Measurements from ENCODE around the gene MXD1. TPM values are rescaled to one million over a fixed set of nuclear protein-coding genes. Genes with fewer than 3 reads are reported as not detected.

MXD1 gene
- polyA plus RNA-seq (7.8 to 15.9 TPM (median 14.6 TPM) in 3 replicates), polyA minus RNA-seq (12.2 to 18.0 TPM (median 13.0 TPM) in 3 replicates)
- polyA plus RNA-seq (2011; ENCODE audit: low read depth): 93.2 TPM
- polyA plus RNA-seq (2011; cell fraction: cytosol; rRNA removed): 5.9 and 11.0 TPM in 2 replicates
- polyA plus RNA-seq (2011; cell fraction: nucleus; rRNA removed): 24.3 and 31.4 TPM in 2 replicates
- 4.0 and 29.3 TPM in 2 replicates for polyA plus RNA-seq (2012; ENCODE audit: low replicate concordance)
- 7.7 TPM for polyA minus RNA-seq (2011; cell fraction: cytosol; rRNA and poly(A)+ RNA removed)
- 14.7 and 20.2 TPM in 2 replicates for polyA minus RNA-seq (2011; cell fraction: nucleus; rRNA and poly(A)+ RNA removed)

GRCh38 chr2:69914950-69915945, at the start of gene MXD1:
Gene MXD1 (plus strand): TSS chr2:69915109. CDS start chr2:69915331, 222 bp downstream.
- Histone ChIP-seq H3K4me2 (ENCODE audit: control insufficient read depth, extremely low read depth, insufficient read depth, low read depth, low read length) (peak within 1 kb of the TSS; percentile 74), H2AFZ (ENCODE audit: control insufficient read depth, low read length) (peak within 1 kb of the TSS; percentile 39), H3K9me1 (ENCODE audit: control insufficient read depth, extremely low read depth, insufficient read depth, low read length) (no peaks in the 10 kb centered on the region), H3K9me3 (ENCODE audit: control insufficient read depth, low read depth, low read length) (no peaks in the 10 kb centered on the region), H3K27me3 (ENCODE audit: control insufficient read depth, extremely low read depth, insufficient read depth, low read length) (no peaks in the 10 kb centered on the region), H4K20me1 (ENCODE audit: control insufficient read depth, extremely low read depth, insufficient read depth, low read length) (no peaks in the 10 kb centered on the region), H3K4me3 (ENCODE audit: control insufficient read depth in 2 of 3, extremely low read depth in 1 of 3, insufficient read depth in 2 of 3, low read depth in 1 of 3, low read length in 3 of 3) (peak within 1 kb of the TSS; percentile 74 to 94 (median 77)), H3K9ac (ENCODE audit: control insufficient read depth, extremely low read depth, insufficient read depth, low read length) (peak within 1 kb of the TSS; percentile 93), H3K4me1 (ENCODE audit: control insufficient read depth, extremely low read depth, insufficient read depth, low read length) (peaks cover 22% of the 10 kb centered on the region), H3K27ac (ENCODE audit: control insufficient read depth, insufficient read depth, low read length) (peak within 1 kb of the TSS; percentile 90), H3K36me3 (ENCODE audit: control insufficient read depth in 2 of 2, extremely low read depth in 1 of 2, insufficient read depth in 2 of 2, low read length in 2 of 2) (peaks cover 5 to 12% of the 10 kb centered on the region in 2 experiments), H3K79me2 (ENCODE audit: control insufficient read depth, insufficient read depth, low read length) (peaks cover 8% of the 10 kb centered on the region)
- dilution Hi-C loops (cut with MboI; ENCODE audit: extremely low pct_ligation_motif_present, low sequenced_read_pairs): no loop called here
- no peak for DNase-seq (ENCODE audit: low read depth, low spot score)
- FAIRE-seq: no peak
- TF ChIP-seq, protein P1, sequence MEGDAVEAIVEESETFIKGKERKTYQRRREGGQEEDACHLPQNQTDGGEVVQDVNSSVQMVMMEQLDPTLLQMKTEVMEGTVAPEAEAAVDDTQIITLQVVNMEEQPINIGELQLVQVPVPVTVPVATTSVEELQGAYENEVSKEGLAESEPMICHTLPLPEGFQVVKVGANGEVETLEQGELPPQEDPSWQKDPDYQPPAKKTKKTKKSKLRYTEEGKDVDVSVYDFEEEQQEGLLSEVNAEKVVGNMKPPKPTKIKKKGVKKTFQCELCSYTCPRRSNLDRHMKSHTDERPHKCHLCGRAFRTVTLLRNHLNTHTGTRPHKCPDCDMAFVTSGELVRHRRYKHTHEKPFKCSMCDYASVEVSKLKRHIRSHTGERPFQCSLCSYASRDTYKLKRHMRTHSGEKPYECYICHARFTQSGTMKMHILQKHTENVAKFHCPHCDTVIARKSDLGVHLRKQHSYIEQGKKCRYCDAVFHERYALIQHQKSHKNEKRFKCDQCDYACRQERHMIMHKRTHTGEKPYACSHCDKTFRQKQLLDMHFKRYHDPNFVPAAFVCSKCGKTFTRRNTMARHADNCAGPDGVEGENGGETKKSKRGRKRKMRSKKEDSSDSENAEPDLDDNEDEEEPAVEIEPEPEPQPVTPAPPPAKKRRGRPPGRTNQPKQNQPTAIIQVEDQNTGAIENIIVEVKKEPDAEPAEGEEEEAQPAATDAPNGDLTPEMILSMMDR (optimal IDR thresholded peaks at IDR 0.05 in 1 of 3, IDR thresholded peaks at IDR 0.05 in 1 of 3, conservative IDR thresholded peaks at IDR 0.05 in 1 of 3; ENCODE audit: extremely low read depth in 1 of 3, insufficient read depth in 2 of 3, low read length in 3 of 3): no peak
- no peak for TF ChIP-seq EZH2 (IDR thresholded peaks at IDR 0.05; ENCODE audit: low read length)

- no peaks in the 10 kb centered on the region for H3K27me3 ChIP-seq (ENCODE audit: control insufficient read depth, extremely low read depth, insufficient read depth, low read length)
- H3K36me3 ChIP-seq (ENCODE audit: control insufficient read depth in 2 of 2, extremely low read depth in 1 of 2, insufficient read depth in 2 of 2, low read length in 2 of 2): no peaks in the 10 kb centered on the region
- dilution Hi-C loops (cut with MboI; ENCODE audit: extremely low pct_ligation_motif_present, low sequenced_read_pairs): no loop called here
- no peak for TF ChIP-seq EZH2 (IDR thresholded peaks at IDR 0.05; ENCODE audit: low read length)
- TF ChIP-seq, protein P1 (optimal IDR thresholded peaks at IDR 0.05 in 1 of 3, IDR thresholded peaks at IDR 0.05 in 1 of 3, conservative IDR thresholded peaks at IDR 0.05 in 1 of 3; ENCODE audit: extremely low read depth in 1 of 3, insufficient read depth in 2 of 3, low read length in 3 of 3): no peak
- no peaks in the 10 kb centered on the region for H4K20me1 ChIP-seq (ENCODE audit: control insufficient read depth, extremely low read depth, insufficient read depth, low read length)
- peaks cover 2% of the 10 kb centered on the region for H3K4me1 ChIP-seq (ENCODE audit: control insufficient read depth, extremely low read depth, insufficient read depth, low read length)
- H3K9ac ChIP-seq (ENCODE audit: control insufficient read depth, extremely low read depth, insufficient read depth, low read length): no peak overlapping the region
- no peaks in the 10 kb centered on the region for H3K9me3 ChIP-seq (ENCODE audit: control insufficient read depth, low read depth, low read length)
- H2AFZ ChIP-seq (ENCODE audit: control insufficient read depth, low read length): no peak overlapping the region
- no peak for FAIRE-seq
- no peak for DNase-seq (ENCODE audit: low read depth, low spot score)
- no peaks in the 10 kb centered on the region for H3K79me2 ChIP-seq (ENCODE audit: control insufficient read depth, insufficient read depth, low read length)
- no peak overlapping the region for H3K27ac ChIP-seq (ENCODE audit: control insufficient read depth, insufficient read depth, low read length)
- no peak overlapping the region for H3K4me2 ChIP-seq (ENCODE audit: control insufficient read depth, extremely low read depth, insufficient read depth, low read depth, low read length)
- H3K4me3 ChIP-seq (ENCODE audit: control insufficient read depth in 2 of 3, extremely low read depth in 1 of 3, insufficient read depth in 2 of 3, low read depth in 1 of 3, low read length in 3 of 3): no peak overlapping the region
- H3K9me1 ChIP-seq (ENCODE audit: control insufficient read depth, extremely low read depth, insufficient read depth, low read length): no peaks in the 10 kb centered on the region
These were observed 26.5 kb upstream of the MXD1 start for GRCh38 chr2:69888451-69888850.

Data from keratinocyte (primary cell).